Left ventricle myocardium inferior (tissue), 1 donor: ENCODE measurements around the gene FRRS1. TPM values are rescaled to one million over a fixed set of nuclear protein-coding genes. Genes with fewer than 3 reads are reported as not detected.

Source experiments
- DNase-seq: peaks from one replicate; pipeline ENCODE4 v3.0.0-alpha.2; 2020
- H3K27ac ChIP-seq: fragments of 200-600 bp; replicated peaks from 2 replicates; pipeline ENCODE4 v1.8.0; 2021
- H3K27me3 ChIP-seq: fragments of 200-600 bp; 2 replicates; pipeline ENCODE4 v1.8.0; 2021; ENCODE audit warnings: low read depth
- H3K36me3 ChIP-seq: fragments of 200-600 bp; 2 replicates; pipeline ENCODE4 v1.8.0; 2021
- H3K4me1 ChIP-seq: fragments of 200-600 bp; 2 replicates; pipeline ENCODE4 v1.8.0; 2021
- H3K4me3 ChIP-seq: fragments of 200-600 bp; 2 replicates; pipeline ENCODE4 v1.8.0; 2021; ENCODE audit warnings: mild to moderate bottlenecking, moderate library complexity
- H3K9me3 ChIP-seq: fragments of 200-600 bp; replicated peaks from 2 replicates; pipeline ENCODE4 v1.8.0; 2021
- CTCF ChIP-seq: fragments of 200-600 bp; IDR thresholded peaks from 2 replicates; pipeline ENCODE4 v1.8.0; 2021; ENCODE audit warnings: antibody characterized with exemption, mild to moderate bottlenecking, borderline replicate concordance
- intact Hi-C: fragments of 100-400 bp; cut with micrococcal nuclease; formaldehyde crosslinking; loops from one replicate; pipeline ENCODE4 v1.11.0; 2022
- total RNA-seq: library from RNA; stranded (reverse); fragmentation: NEBNext Ultra II Directional; extraction: Animal tissue kit (Norgen Biotek cat#: 25700); gene quantifications from one replicate; pipeline ENCODE4 v1.2.1, GENCODE V29; 2021
- donor health status: DM: no; HTN: yes; CAD: no; lungs with severe emphysema.

The FRRS1 gene
- total RNA-seq, 1 donor from 2014 or later: 3.8 TPM

- no peak for DNase-seq
- H3K27me3 ChIP-seq: no peaks in the 10 kb centered on the region
- H3K4me3 ChIP-seq: no peak overlapping the region
- no peaks in the 10 kb centered on the region for H3K4me1 ChIP-seq
- intact Hi-C loops: no loop called here
- H3K9me3 ChIP-seq: no peaks in the 10 kb centered on the region
- TF ChIP-seq CTCF: no peak
- no peak overlapping the region for H3K27ac ChIP-seq
- H3K36me3 ChIP-seq: no peaks in the 10 kb centered on the region
These were observed 12.3 kb downstream of the FRRS1 start for GRCh38 chr1:99754055-99754626.

- Histone ChIP-seq H3K9me3 (no peaks in the 10 kb centered on the region), H3K27ac (no peak overlapping the region), H3K27me3 (no peaks in the 10 kb centered on the region), H3K4me1 (no peaks in the 10 kb centered on the region), H3K4me3 (no peak overlapping the region), H3K36me3 (no peaks in the 10 kb centered on the region)
- intact Hi-C loops: no loop called here
- DNase-seq: no peak
- TF ChIP-seq CTCF: no peak
These were observed 14.4 kb downstream of the FRRS1 start for GRCh38 chr1:99751877-99752504.

GRCh38 chr1:99749504-99750347 lies 16.7 kb downstream of the FRRS1 start:
- no peaks in the 10 kb centered on the region for H3K9me3 ChIP-seq
- no peaks in the 10 kb centered on the region for H3K27me3 ChIP-seq
- H3K4me1 ChIP-seq: no peaks in the 10 kb centered on the region
- no peak overlapping the region for H3K27ac ChIP-seq
- H3K36me3 ChIP-seq: no peaks in the 10 kb centered on the region
- DNase-seq: no peak
- intact Hi-C loops: no loop called here
- no peak for TF ChIP-seq CTCF
- no peak overlapping the region for H3K4me3 ChIP-seq

GRCh38 chr1:99748419-99748818 lies 18.0 kb downstream of the FRRS1 start:
- DNase-seq: no peak
- H3K36me3 ChIP-seq: no peaks in the 10 kb centered on the region
- H3K27me3 ChIP-seq: no peaks in the 10 kb centered on the region
- H3K4me1 ChIP-seq: no peaks in the 10 kb centered on the region
- H3K4me3 ChIP-seq: no peak overlapping the region
- intact Hi-C loops: no loop called here
- H3K9me3 ChIP-seq: no peaks in the 10 kb centered on the region
- TF ChIP-seq CTCF: no peak
- no peak overlapping the region for H3K27ac ChIP-seq

GRCh38 chr1:99745684-99746083 lies 20.8 kb downstream of the FRRS1 start:
- Histone ChIP-seq H3K9me3 (no peaks in the 10 kb centered on the region), H3K27me3 (no peaks in the 10 kb centered on the region), H3K36me3 (peaks cover 8% of the 10 kb centered on the region), H3K27ac (no peak overlapping the region), H3K4me1 (no peaks in the 10 kb centered on the region), H3K4me3 (no peak overlapping the region)
- no peak for TF ChIP-seq CTCF
- no peak for DNase-seq
- intact Hi-C loops: no loop called here
